GM21390 (cell line): ENCODE data around the gene SYCE1L.
"Not testable (repeated sequence)": the region's sequence is repeated elsewhere in the genome, so short reads cannot be mapped to it uniquely, and the experiment has no call there.

ENCODE experiments used
- ATAC-seq: cut with Tn5 transposase; IDR thresholded peaks from one replicate; pipeline ENCODE4 v1.9.1; 2021; ENCODE audit not compliant: unreplicated experiment

The SYCE1L gene

DNA sequence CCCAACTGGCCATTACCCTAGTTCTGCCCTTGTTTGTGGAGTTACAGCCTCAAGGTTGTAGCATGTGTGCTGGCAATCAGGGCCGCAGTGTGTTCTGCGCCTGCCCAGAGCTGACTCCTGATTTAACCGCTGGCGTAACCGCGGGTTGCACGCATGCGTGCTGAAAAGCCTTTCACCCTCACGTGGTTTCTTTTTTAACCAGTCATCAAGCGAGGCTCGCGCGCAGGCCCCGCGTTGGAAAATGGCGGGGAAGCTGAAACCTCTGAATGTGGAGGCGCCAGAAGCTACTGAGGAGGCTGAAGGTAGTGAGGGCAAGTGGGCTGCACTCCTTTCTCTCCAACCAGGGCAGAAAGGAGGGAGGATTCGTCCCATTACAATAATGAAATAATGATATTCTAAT, at the start of gene SYCE1L:
Gene SYCE1L, plus strand, starts transcription at position 198 of the 400 bp plus-strand sequence. Its CDS starts 44 bp downstream, at position 242.
- ATAC-seq, result no peak

DNA sequence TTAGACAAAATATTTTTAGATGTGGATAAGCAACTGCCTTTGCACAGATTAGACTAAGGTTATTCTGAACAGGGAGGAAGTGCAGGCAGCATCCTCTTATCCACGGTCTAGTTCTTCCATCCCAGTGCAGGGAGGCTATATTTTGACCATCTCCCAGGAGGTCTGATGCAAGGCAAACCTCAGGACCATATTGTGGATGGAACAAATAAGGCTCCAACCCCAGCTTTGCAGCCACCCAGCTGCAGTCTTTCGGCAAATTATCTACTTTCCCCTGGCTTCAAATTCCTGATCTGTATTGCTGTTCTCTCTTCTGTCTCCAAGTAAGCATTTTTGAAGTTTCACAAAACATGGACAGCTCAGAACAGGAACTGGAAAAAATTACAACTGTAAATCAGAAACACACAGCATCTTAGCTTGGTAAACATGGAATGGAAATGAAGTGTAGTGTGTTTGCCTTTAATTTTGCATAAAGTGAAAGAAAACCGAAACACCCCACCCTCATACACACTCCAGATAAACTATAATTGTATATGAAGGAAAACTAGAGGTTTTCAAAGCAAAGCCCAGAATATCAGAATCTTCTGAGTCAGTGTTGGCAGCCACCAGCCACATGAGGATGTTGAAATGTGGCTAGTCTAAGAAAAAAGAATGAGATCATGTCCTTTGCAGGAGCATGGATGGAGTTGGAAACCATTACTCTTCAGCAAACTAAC, 41.7 kb upstream of the SYCE1L start:
- no peak for ATAC-seq

DNA sequence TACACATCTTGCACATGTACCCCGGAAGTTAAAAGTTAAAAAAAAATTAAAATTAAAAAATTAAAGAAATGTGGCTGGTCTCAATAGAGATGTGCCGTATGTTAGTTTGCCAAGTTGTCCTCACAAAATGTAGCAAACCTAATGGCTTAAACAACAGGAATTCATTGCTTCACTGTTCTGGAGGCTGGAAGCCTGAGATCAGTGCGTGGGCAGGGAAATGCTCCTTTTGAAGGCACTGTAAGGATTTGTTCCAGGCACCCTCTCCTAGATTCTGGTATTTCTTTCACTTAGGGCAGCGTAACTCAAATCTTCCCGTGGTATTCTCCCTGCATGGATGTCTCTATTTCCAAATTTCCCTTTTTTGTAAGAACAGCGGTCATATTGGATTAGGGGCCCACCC, 40.9 kb upstream of the SYCE1L start:
- ATAC-seq, result no peak

DNA sequence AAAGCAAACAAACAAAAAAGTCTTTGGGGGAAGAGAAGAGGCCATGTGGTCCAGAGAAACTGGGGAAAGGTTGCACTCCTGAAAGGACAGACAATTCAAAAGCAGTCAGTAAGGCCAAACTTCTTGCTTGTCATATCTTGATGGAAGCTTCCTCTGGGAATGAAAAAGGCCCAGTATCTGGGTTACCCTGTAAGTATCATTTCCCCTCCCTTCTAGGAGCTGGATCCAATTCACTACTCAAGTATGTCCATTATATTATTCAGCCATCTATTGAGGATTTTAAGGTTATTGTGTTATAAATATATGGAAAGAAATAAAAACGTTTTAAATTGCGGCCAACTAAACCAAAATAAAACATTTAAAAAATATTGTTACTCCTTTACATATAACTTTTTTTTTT, 34.2 kb upstream of the SYCE1L start:
- ATAC-seq, result no peak

- not testable (repeated sequence) for ATAC-seq
Measured at GRCh38 chr16:77165536-77166236, 33.5 kb upstream of the SYCE1L start.

DNA sequence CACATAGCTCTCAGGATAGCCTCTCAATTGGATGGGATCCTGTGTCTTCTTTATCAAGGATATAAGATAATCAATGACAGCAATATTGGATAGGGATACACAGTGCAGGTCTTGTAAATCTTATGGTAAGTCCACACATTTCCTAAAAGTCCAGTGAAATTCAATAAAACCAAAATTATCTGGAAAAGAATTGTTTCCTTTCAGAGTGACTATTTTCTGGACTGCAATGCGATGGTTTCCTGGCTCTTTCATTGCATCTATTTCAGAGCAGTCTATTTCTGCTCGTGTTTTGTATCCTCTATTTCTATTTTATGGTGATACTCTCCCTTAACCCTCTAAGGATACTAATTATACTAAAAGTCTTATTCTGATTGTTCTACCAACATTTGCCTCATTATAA, 32.5 kb upstream of the SYCE1L start:
- no peak for ATAC-seq

- no peak for ATAC-seq
Measured at GRCh38 chr16:77168901-77169300, 30.3 kb upstream of the SYCE1L start.

DNA sequence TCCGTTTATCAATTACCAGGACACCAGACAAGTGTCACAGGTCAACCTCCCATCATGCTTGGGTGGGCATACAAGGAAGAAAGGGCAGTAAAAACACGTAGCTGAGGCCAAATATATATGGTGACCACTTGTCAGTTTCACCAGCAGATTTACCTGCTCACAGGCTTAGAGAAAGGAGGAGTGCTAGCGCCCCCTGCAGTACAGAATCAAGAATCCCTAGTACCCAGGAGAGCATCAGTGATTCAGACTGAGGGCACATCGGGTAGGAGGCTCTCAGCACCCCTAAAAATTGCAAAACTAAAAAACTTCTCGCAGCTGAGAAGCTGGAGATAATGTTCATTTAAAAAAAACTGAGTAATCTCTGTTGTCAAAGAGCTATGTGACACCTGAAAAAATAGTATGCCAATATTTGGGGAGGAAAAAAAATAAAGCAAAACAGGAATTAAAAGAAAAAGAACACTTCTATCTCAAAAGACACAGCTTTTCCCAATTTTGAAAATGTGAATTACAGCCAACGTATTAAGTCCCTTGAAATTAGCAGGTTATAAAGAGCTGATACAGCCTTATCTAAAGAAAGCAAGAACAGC, 29.5 kb upstream of the SYCE1L start:
- ATAC-seq, result peak; percentile 80

- ATAC-seq, result no peak
Measured at GRCh38 chr16:77170805-77171204, 28.4 kb upstream of the SYCE1L start.

GRCh38 chr16:77171745-77172635, 27.2 kb upstream of the SYCE1L start:
- peak; percentile 86 for ATAC-seq

- ATAC-seq, result no peak
Measured at GRCh38 chr16:77172951-77173350, 26.3 kb upstream of the SYCE1L start.

GRCh38 chr16:77183137-77183536, 16.1 kb upstream of the SYCE1L start:
- no peak for ATAC-seq

DNA sequence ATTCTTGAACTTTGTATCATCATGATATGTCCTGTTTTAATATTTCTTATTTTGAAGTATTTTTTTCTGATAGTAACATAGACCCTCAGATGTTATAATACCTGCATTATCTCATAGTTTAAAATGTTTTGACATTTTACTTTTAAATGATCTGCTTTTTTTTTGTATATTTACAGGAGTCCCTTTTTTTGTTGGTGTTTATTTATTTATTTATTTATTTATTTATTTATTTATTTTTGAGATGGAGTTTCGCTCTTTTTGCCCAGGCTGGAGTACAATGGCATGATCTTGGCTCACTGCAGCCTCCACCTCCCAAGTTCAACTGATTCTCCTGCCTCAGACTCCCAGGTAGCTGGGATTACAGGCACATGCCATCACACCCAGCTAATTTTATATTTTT, 12.9 kb upstream of the SYCE1L start:
- ATAC-seq, result not testable (repeated sequence)

- ATAC-seq, result peak; percentile 1
Measured at GRCh38 chr16:77190190-77190477, 9.1 kb upstream of the SYCE1L start.

GRCh38 chr16:77190478-77191258, 8.5 kb upstream of the SYCE1L start, which contains the start of gene MON1B:
Gene MON1B (plus strand): TSS chr16:77191190. CDS start chr16:77191486, 296 bp downstream.
- peak; percentile 94 for ATAC-seq

DNA sequence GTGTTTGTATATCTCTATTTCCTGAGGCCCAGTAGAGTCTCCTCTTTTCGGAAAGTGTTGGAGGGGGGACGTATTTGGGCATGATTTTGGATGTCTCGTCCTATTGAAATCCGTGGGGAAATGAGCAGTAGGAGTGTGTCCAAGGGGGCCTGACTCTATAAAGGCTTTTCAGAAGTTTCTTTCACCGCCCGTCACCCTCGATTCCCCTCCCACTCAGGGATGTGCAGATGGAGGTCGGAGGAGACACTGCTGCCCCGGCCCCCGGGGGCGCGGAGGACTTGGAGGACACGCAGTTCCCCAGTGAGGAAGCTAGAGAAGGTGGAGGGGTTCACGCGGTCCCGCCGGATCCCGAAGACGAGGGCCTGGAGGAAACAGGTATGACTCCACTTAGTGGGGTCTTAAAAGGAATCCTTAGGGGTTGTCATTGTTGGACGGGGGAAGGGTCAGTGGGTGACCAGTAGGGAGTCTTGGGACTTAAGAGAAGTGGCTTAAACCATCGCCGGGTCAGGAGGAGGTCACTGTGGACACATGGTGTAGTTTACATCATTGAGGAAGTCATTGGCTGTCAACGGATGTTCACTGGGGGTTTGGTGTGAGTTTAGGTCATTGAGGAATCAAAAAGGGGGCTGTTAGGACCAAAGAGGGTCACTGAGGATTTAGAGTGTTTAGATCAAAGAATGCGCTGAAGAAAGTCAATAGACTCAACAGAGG, 7.8 kb upstream of the SYCE1L start:
- no peak for ATAC-seq

- ATAC-seq, result no peak
Measured at GRCh38 chr16:77193377-77193776, 5.8 kb upstream of the SYCE1L start.

- ATAC-seq, result no peak
Measured at GRCh38 chr16:77194295-77195231, 4.6 kb upstream of the SYCE1L start.

DNA sequence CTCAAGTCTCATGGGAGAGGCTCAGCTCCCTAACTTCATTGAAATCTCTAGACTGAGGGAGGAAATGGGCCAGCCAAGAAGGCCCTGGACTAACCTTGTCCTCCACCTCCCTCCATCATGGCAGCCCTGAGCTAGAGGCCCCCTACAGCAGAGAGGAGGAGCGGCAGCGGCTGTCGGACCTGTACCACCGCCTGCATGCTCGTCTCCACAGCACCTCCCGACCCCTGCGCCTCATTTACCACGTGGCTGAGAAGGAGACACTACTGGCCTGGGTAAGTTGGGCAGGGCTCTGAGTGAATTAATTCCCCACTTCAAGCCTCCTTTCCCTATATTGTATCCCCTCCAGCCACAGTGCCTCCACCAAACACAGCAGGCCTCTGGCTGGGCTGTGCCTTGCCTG, 3.8 kb upstream of the SYCE1L start:
- no peak for ATAC-seq
